Forelimb muscle (tissue), 1 donor: Measurements from ENCODE around the gene SCN5A. TPM values are rescaled to one million over a fixed set of nuclear protein-coding genes. Genes with fewer than 3 reads are reported as not detected.

Experiments used
- DNase-seq: peaks from one replicate; pipeline ENCODE4 v3.0.0-alpha.2; 2013; ENCODE audit warnings: low read depth
- polyA plus RNA-seq: library from polyadenylated mRNA; unstranded; fragments of 120-200 nt; gene quantifications from one replicate; pipeline ENCODE4 v1.2.1, GENCODE V29; 2013; ENCODE audit not compliant: insufficient read length

The SCN5A gene
- polyA plus RNA-seq, 1 donor, result 5.9 TPM

- no peak for DNase-seq
Observed at GRCh38 chr3:38500688-38501417, 148.6 kb downstream of the SCN5A start.

Other genes with a start within 250 kb of the SCN5A start
- gene ACVR2B, start 195.8 kb downstream of the SCN5A start, polyA plus RNA-seq, result 13.6 TPM
- 14.8 TPM for gene EXOG, start 153.3 kb downstream of the SCN5A start, polyA plus RNA-seq
- gene SCN10A, start 166.5 kb upstream of the SCN5A start, polyA plus RNA-seq, result not detected